CD14-positive monocyte (primary cell): ENCODE data around the gene ALPK3. TPM values are rescaled to one million over a fixed set of nuclear protein-coding genes. Genes with fewer than 3 reads are reported as not detected.

Source experiments
- DNase-seq, 3 donors: peaks; one replicate each; pipeline ENCODE4 v3.0.0-alpha.2; 2011 to 2022
- H2AFZ ChIP-seq: 2 replicates; pipeline ENCODE4 v1.6.0; 2012; ENCODE audit warnings: mild to moderate bottlenecking, low read depth, low read length, inconsistent platforms; ENCODE audit not compliant: insufficient read depth, poor library complexity, severe bottlenecking
- H3K27ac ChIP-seq, 2 donors: 1 replicate in 1 of 2; 2 replicates in 1 of 2; pipeline ENCODE4 v1.5.1; 2012 to 2013; ENCODE audit warnings: low read length in 2 of 2, control low read depth in 1 of 2, inconsistent platforms in 1 of 2, low read depth in 1 of 2, mild to moderate bottlenecking in 1 of 2
- H3K27me3 ChIP-seq, 2 donors: one replicate each; pipeline versions ENCODE4 v1.6.0 to v1.6.1; 2011 to 2013; ENCODE audit warnings: low read length in 2 of 2; ENCODE audit not compliant: control insufficient read depth in 2 of 2, insufficient read depth in 2 of 2
- H3K36me3 ChIP-seq, 2 donors: replicated peaks in 1 of 2; 1 replicate in 1 of 2; 2 replicates in 1 of 2; pipeline versions ENCODE4 v1.5.1 to v1.6.1; 2012 to 2013; ENCODE audit warnings: low read length in 2 of 2, control low read depth in 1 of 2, inconsistent platforms in 1 of 2, mild to moderate bottlenecking in 1 of 2; ENCODE audit not compliant: insufficient read depth in 2 of 2, control insufficient read depth in 1 of 2
- H3K4me1 ChIP-seq, 2 donors: 1 replicate in 1 of 2; 2 replicates in 1 of 2; pipeline versions ENCODE4 v1.5.1 to v1.6.1; 2012 to 2013; ENCODE audit warnings: low read length in 2 of 2, control low read depth in 1 of 2, inconsistent platforms in 1 of 2, mild to moderate bottlenecking in 1 of 2, moderate library complexity in 1 of 2; ENCODE audit not compliant: insufficient read depth in 2 of 2, control insufficient read depth in 1 of 2
- H3K4me2 ChIP-seq: replicated peaks from 2 replicates; pipeline ENCODE3; 2012; ENCODE audit warnings: low read length, moderate library complexity, mild to moderate bottlenecking; ENCODE audit not compliant: poor library complexity, severe bottlenecking; ENCODE audit errors: extremely low read depth
- H3K4me3 ChIP-seq, 3 experiments: fragments of 200-600 bp in 1 of 3; sonication (generic) in 1 of 3; replicated peaks in 1 of 3; 1 replicate in 2 of 3; 2 replicates in 1 of 3; pipeline ENCODE4 v1.5.1; 2011 to 2013; ENCODE audit warnings: low read length in 3 of 3, mild to moderate bottlenecking in 3 of 3, control low read depth in 2 of 3, low read depth in 2 of 3, inconsistent platforms in 1 of 3, moderate library complexity in 1 of 3
- H3K79me2 ChIP-seq: 2 replicates; pipeline ENCODE4 v1.6.0; 2012; ENCODE audit warnings: mild to moderate bottlenecking, control low read depth, inconsistent platforms, low read length, moderate library complexity; ENCODE audit not compliant: insufficient read depth
- H3K9ac ChIP-seq: 2 replicates; pipeline ENCODE4 v1.6.0; 2017; ENCODE audit warnings: low read length, mild to moderate bottlenecking; ENCODE audit not compliant: insufficient read depth, poor library complexity, severe bottlenecking
- H3K9me3 ChIP-seq, 2 donors: replicated peaks in 1 of 2; 1 replicate in 1 of 2; 2 replicates in 1 of 2; pipeline versions ENCODE4 v1.5.1 to v1.6.1; 2012 to 2013; ENCODE audit warnings: low read length in 2 of 2, control low read depth in 1 of 2; ENCODE audit not compliant: control insufficient read depth in 1 of 2, insufficient read depth in 1 of 2
- H4K20me1 ChIP-seq: 2 replicates; pipeline ENCODE4 v1.6.0; 2012; ENCODE audit warnings: mild to moderate bottlenecking, low read length, control low read depth, moderate library complexity; ENCODE audit not compliant: insufficient read depth
- H3K27ac Mint-ChIP-seq, 7 donors: one replicate each; pipeline ENCODE4 v1.8.0; 2020; ENCODE audit warnings: mild to moderate bottlenecking in 7 of 7, mixed read lengths in 7 of 7, moderate library complexity in 6 of 7, inconsistent platforms in 2 of 7
- H3K27me3 Mint-ChIP-seq, 3 donors: one replicate each; pipeline ENCODE4 v1.8.0; 2021 to 2022; ENCODE audit warnings: low read depth in 3 of 3, mild to moderate bottlenecking in 3 of 3, mixed read lengths in 3 of 3, moderate library complexity in 3 of 3, inconsistent platforms in 1 of 3
- H3K36me3 Mint-ChIP-seq, 2 donors: one replicate each; pipeline ENCODE4 v1.8.0; 2020; ENCODE audit warnings: mixed read lengths in 2 of 2, inconsistent platforms in 1 of 2, mild to moderate bottlenecking in 1 of 2
- H3K4me1 Mint-ChIP-seq: one replicate; pipeline ENCODE4 v1.8.0; 2020; ENCODE audit warnings: mild to moderate bottlenecking, mixed read lengths
- H3K4me3 Mint-ChIP-seq, 2 donors: one replicate each; pipeline ENCODE4 v1.8.0; 2020; ENCODE audit warnings: mild to moderate bottlenecking in 2 of 2, mixed read lengths in 2 of 2, moderate library complexity in 1 of 2
- H3K9me3 Mint-ChIP-seq, 7 donors: one replicate each; pipeline ENCODE4 v1.8.0; 2020 to 2022; ENCODE audit warnings: mixed read lengths in 7 of 7, mild to moderate bottlenecking in 6 of 7, moderate library complexity in 6 of 7, inconsistent platforms in 2 of 7
- CTCF ChIP-seq: fragments of 200-600 bp; IDR thresholded peaks from one replicate; pipeline ENCODE4 v1.8.0; 2022; ENCODE audit warnings: antibody characterized with exemption, mild to moderate bottlenecking
- WGBS: methylation state at CpG from one replicate; pipeline ENCODE4 v1.1.5; 2013; ENCODE audit warnings: missing lambda C conversion rate; ENCODE audit not compliant: insufficient coverage; 5-methylcytosine and 5-hydroxymethylcytosine counted together
- intact Hi-C, 2 donors: fragments of 100-400 bp; cut with micrococcal nuclease; formaldehyde crosslinking; loops; one replicate each; pipeline versions ENCODE4 v1.15.0 to v1.15.1; 2023
- polyA plus RNA-seq, 3 donors: library from polyadenylated mRNA; depleted of rRNA in 1 of 3; unstranded in 2 of 3; stranded (reverse) in 1 of 3; fragments of 300-500 nt in 2 of 3; fragments of >200 nt in 1 of 3; fragmentation: Illumina TruSeq in 2 of 3; gene quantifications; 1 replicate in 2 of 3; 2 replicates in 1 of 3; pipeline ENCODE4 v1.2.3, GENCODE V29; 2012 to 2021

The ALPK3 gene
- polyA plus RNA-seq, 3 donors: 0.02 to 0.12 TPM; not detected in 1

- WGBS: 100% methylated on average over 2 of the region's 4 CpGs
- H3K27me3 ChIP-seq: no peaks in the 10 kb centered on the region
- no peak for TF ChIP-seq CTCF
- Mint-ChIP-seq H3K4me1 (peaks cover 23% of the 10 kb centered on the region), H3K9me3 (peaks cover 0 to 1% (median 0%) of the 10 kb centered on the region in 7 donors), H3K4me3 (no peak overlapping the region), H3K36me3 (peaks cover 58 to 78% of the 10 kb centered on the region in 2 donors), H3K27ac (peak overlapping the region in 2 of 7 donors; percentile 26 to 52), H3K27me3 (peaks cover 0 to 2% (median 0%) of the 10 kb centered on the region in 3 donors)
- peaks cover 98% of the 10 kb centered on the region for H4K20me1 ChIP-seq
- intact Hi-C loops: no loop called here
- H2AFZ ChIP-seq: no peak overlapping the region
- H3K4me3 ChIP-seq: no peak overlapping the region
- no peak overlapping the region for H3K27ac ChIP-seq
- H3K36me3 ChIP-seq: peaks cover 66 to 91% of the 10 kb centered on the region in 2 donors
- no peaks in the 10 kb centered on the region for H3K9me3 ChIP-seq
- no peak overlapping the region for H3K4me2 ChIP-seq
- H3K9ac ChIP-seq: no peak overlapping the region
- no peak for DNase-seq
- peaks cover 9 to 15% of the 10 kb centered on the region in 2 donors for H3K4me1 ChIP-seq
- peaks cover 94% of the 10 kb centered on the region for H3K79me2 ChIP-seq
Measured at GRCh38 chr15:84790676-84791075, 26.5 kb upstream of the ALPK3 start.

- Histone ChIP-seq H3K4me2 (no peak overlapping the region), H2AFZ (no peak overlapping the region), H3K4me3 (no peak overlapping the region), H4K20me1 (peaks cover 96% of the 10 kb centered on the region), H3K9ac (no peak overlapping the region), H3K4me1 (peaks cover 9% of the 10 kb centered on the region in 2 donors), H3K79me2 (peaks cover 91% of the 10 kb centered on the region), H3K36me3 (peaks cover 61 to 89% of the 10 kb centered on the region in 2 donors), H3K27me3 (no peaks in the 10 kb centered on the region), H3K9me3 (no peaks in the 10 kb centered on the region), H3K27ac (no peak overlapping the region)
- intact Hi-C loops: no loop called here
- DNase-seq: no peak
- WGBS: 100% methylated on average over 2 of the region's 2 CpGs
- peaks cover 17% of the 10 kb centered on the region for H3K4me1 Mint-ChIP-seq
- H3K9me3 Mint-ChIP-seq: no peaks in the 10 kb centered on the region
- peak overlapping the region in 3 of 7 donors; percentile 8 to 32 (median 21) for H3K27ac Mint-ChIP-seq
- H3K27me3 Mint-ChIP-seq: peaks cover 0 to 2% (median 0%) of the 10 kb centered on the region in 3 donors
- TF ChIP-seq CTCF: no peak
- H3K4me3 Mint-ChIP-seq: no peak overlapping the region
- H3K36me3 Mint-ChIP-seq: peaks cover 60 to 77% of the 10 kb centered on the region in 2 donors
Measured at GRCh38 chr15:84791763-84792162, 25.4 kb upstream of the ALPK3 start.
